ENCODE measurements around the gene RANBP3.

RANBP3 gene

GRCh38 chr19:5999693-6000092 lies 21.8 kb upstream of the RANBP3 start:
- no peak for ATAC-seq
- TF ChIP-seq ZNF70 (CRISPR knock-in tag; IDR thresholded peaks at IDR 0.05) = no peak

- no peak for TF ChIP-seq ZFP3 (CRISPR knock-in tag; IDR thresholded peaks at IDR 0.05)
- TF ChIP-seq ESRRG (CRISPR knock-in tag; IDR thresholded peaks at IDR 0.05) = no peak
- TF ChIP-seq PATZ1 (CRISPR knock-in tag; IDR thresholded peaks at IDR 0.05; ENCODE audit: borderline replicate concordance) = no peak
- TF ChIP-seq SNAI2 (CRISPR knock-in tag; IDR thresholded peaks at IDR 0.05) = no peak
- no peak for TF ChIP-seq TCF4 (CRISPR knock-in tag; IDR thresholded peaks at IDR 0.05; ENCODE audit: borderline replicate concordance)
- TF ChIP-seq TOX (CRISPR knock-in tag; IDR thresholded peaks at IDR 0.05; ENCODE audit: borderline replicate concordance) = no peak
- no peak for TF ChIP-seq ZNF565 (CRISPR knock-in tag; conservative IDR thresholded peaks at IDR 0.05; ENCODE audit: low read depth)
- no peak for TF ChIP-seq ZNF70 (CRISPR knock-in tag; IDR thresholded peaks at IDR 0.05)
- no peak for TF ChIP-seq CSDC2 (CRISPR knock-in tag; IDR thresholded peaks at IDR 0.05)
- no peak for TF ChIP-seq TSHZ2 (CRISPR knock-in tag; IDR thresholded peaks at IDR 0.05)
- TF ChIP-seq RARB (CRISPR knock-in tag; IDR thresholded peaks at IDR 0.05) = no peak
- TF ChIP-seq PPARA (CRISPR knock-in tag; IDR thresholded peaks at IDR 0.05; ENCODE audit: borderline replicate concordance) = no peak
- no peak for TF ChIP-seq GLIS3 (CRISPR knock-in tag; IDR thresholded peaks at IDR 0.05)
- TF ChIP-seq CSRNP3 (CRISPR knock-in tag; IDR thresholded peaks at IDR 0.05) = no peak
- no peak for TF ChIP-seq BACH2 (CRISPR knock-in tag; IDR thresholded peaks at IDR 0.05; ENCODE audit: borderline replicate concordance)
- TF ChIP-seq CREB5 (CRISPR knock-in tag; IDR thresholded peaks at IDR 0.05; ENCODE audit: low read depth) = no peak
- ATAC-seq = no peak
Observed at GRCh38 chr19:5997371-5997770, 19.4 kb upstream of the RANBP3 start.

- TF ChIP-seq ZNF8 (CRISPR knock-in tag; IDR thresholded peaks at IDR 0.05) (no peak), PPARA (CRISPR knock-in tag; IDR thresholded peaks at IDR 0.05; ENCODE audit: borderline replicate concordance) (no peak), POU6F1 (CRISPR knock-in tag; IDR thresholded peaks at IDR 0.05; ENCODE audit: borderline replicate concordance, low read depth) (no peak), ZFP3 (CRISPR knock-in tag; IDR thresholded peaks at IDR 0.05) (no peak), OSR1 (CRISPR knock-in tag; IDR thresholded peaks at IDR 0.05) (no peak), ZNF565 (CRISPR knock-in tag; conservative IDR thresholded peaks at IDR 0.05; ENCODE audit: low read depth) (no peak), CSRNP3 (CRISPR knock-in tag; IDR thresholded peaks at IDR 0.05) (no peak), TCF4 (CRISPR knock-in tag; IDR thresholded peaks at IDR 0.05; ENCODE audit: borderline replicate concordance) (no peak), ZNF70 (CRISPR knock-in tag; IDR thresholded peaks at IDR 0.05) (no peak), ZFP30 (CRISPR knock-in tag; IDR thresholded peaks at IDR 0.05) (no peak), SNAI2 (CRISPR knock-in tag; IDR thresholded peaks at IDR 0.05) (no peak), ISL1 (CRISPR knock-in tag; IDR thresholded peaks at IDR 0.05) (no peak), RARB (CRISPR knock-in tag; IDR thresholded peaks at IDR 0.05) (no peak)
- ATAC-seq = no peak
Observed at GRCh38 chr19:5996623-5997320, 18.8 kb upstream of the RANBP3 start.

Data from SK-N-SH treated with all-trans-retinoic acid at 6 μM for 48 hours (cell line).